ENCODE measurements around the gene SYCE1L. TPM values are rescaled to one million over a fixed set of nuclear protein-coding genes. Genes with fewer than 3 reads are reported as not detected.

The SYCE1L gene
- total RNA-seq, 6 donors from 2014 or later: 4.3 to 5.8 TPM; not detected in 4

DNA sequence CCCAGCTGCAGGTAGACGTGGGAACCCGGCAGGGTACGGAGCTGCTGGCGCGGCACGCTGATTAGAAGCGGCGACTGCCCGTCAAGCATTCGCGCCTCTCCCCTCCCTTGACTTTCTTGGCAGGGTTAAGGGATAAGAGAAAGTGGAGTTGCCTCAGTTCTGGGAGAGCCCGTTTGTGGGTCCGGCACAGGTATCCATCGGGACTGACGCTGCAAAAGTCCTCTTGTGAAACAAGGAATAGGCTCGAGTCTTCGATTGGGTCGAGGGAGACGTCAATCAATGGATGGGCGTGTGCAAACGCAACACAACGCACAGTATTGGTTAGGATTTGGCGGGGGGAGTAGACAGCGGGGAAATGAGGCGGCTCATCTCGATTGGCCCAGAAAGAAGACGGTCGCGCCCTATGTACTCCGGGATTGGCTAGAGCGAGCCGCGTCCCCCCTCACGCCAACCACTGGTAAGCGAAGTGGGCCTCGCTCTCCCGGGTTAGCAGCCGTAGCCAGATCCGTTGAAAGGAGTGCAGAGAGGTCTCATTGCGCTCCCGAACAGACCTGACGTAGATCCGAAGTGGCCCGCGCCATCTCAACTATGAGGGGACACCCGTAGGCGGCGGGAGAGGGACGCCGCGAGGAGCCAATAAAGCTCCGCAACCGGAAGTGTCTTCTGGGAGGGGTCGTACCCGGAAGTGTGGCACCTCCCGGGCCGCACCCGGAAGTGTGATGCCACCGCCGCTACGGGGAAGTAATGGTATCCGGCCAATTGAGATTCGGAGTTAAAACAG, 8.5 kb upstream of the SYCE1L start, which contains the start of gene MON1B:
Gene MON1B (plus strand): TSS at position 713 of the 781 bp plus-strand sequence. CDS start 296 bp downstream, outside the sequence.
- peaks cover 15 to 28% (median 24%) of the 10 kb centered on the region in 4 donors for H3K36me3 ChIP-seq
- H3K27me3 ChIP-seq: no peaks in the 10 kb centered on the region
- H3K27ac ChIP-seq: peak within 1 kb of the TSS; percentile 95 to 98 (median 96)
- TF ChIP-seq POLR2AphosphoS5 (IDR thresholded peaks at IDR 0.05) (peak; percentile 67 to 81), EP300 (IDR thresholded peaks at IDR 0.05) (peak in 1 of 4 donors; percentile 18), POLR2A (IDR thresholded peaks at IDR 0.05) (peak in 3 of 4 donors; percentile 44 to 93 (median 87))
- TF ChIP-seq, protein P1, sequence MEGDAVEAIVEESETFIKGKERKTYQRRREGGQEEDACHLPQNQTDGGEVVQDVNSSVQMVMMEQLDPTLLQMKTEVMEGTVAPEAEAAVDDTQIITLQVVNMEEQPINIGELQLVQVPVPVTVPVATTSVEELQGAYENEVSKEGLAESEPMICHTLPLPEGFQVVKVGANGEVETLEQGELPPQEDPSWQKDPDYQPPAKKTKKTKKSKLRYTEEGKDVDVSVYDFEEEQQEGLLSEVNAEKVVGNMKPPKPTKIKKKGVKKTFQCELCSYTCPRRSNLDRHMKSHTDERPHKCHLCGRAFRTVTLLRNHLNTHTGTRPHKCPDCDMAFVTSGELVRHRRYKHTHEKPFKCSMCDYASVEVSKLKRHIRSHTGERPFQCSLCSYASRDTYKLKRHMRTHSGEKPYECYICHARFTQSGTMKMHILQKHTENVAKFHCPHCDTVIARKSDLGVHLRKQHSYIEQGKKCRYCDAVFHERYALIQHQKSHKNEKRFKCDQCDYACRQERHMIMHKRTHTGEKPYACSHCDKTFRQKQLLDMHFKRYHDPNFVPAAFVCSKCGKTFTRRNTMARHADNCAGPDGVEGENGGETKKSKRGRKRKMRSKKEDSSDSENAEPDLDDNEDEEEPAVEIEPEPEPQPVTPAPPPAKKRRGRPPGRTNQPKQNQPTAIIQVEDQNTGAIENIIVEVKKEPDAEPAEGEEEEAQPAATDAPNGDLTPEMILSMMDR (IDR thresholded peaks at IDR 0.05): peak in 2 of 6 experiments; percentile 36 to 45
- peak; percentile 99 for ATAC-seq (ENCODE audit: low FRiP score in 2 of 2)
- DNase-seq: peak; percentile 94 to 98
- H3K4me1 ChIP-seq: peaks cover 11 to 29% (median 13%) of the 10 kb centered on the region in 4 donors
- 1% methylated on average over 14 to 63 of the region's 63 CpGs for WGBS, 2 donors
- H3K4me3 ChIP-seq: peak within 1 kb of the TSS; percentile 58 to 89 (median 65)
- no peaks in the 10 kb centered on the region for H3K9me3 ChIP-seq

DNA sequence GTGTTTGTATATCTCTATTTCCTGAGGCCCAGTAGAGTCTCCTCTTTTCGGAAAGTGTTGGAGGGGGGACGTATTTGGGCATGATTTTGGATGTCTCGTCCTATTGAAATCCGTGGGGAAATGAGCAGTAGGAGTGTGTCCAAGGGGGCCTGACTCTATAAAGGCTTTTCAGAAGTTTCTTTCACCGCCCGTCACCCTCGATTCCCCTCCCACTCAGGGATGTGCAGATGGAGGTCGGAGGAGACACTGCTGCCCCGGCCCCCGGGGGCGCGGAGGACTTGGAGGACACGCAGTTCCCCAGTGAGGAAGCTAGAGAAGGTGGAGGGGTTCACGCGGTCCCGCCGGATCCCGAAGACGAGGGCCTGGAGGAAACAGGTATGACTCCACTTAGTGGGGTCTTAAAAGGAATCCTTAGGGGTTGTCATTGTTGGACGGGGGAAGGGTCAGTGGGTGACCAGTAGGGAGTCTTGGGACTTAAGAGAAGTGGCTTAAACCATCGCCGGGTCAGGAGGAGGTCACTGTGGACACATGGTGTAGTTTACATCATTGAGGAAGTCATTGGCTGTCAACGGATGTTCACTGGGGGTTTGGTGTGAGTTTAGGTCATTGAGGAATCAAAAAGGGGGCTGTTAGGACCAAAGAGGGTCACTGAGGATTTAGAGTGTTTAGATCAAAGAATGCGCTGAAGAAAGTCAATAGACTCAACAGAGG, 7.8 kb upstream of the SYCE1L start:
- H3K9me3 ChIP-seq: no peaks in the 10 kb centered on the region
- no peaks in the 10 kb centered on the region for H3K27me3 ChIP-seq
- H3K27ac ChIP-seq: peak overlapping the region; percentile 95 to 98 (median 96)
- peak overlapping the region; percentile 58 to 89 (median 65) for H3K4me3 ChIP-seq
- TF ChIP-seq, protein P1 (IDR thresholded peaks at IDR 0.05): no peak
- TF ChIP-seq POLR2A (IDR thresholded peaks at IDR 0.05) (no peak), EP300 (IDR thresholded peaks at IDR 0.05) (no peak), POLR2AphosphoS5 (IDR thresholded peaks at IDR 0.05) (peak in 1 of 2 donors; percentile 44)
- peaks cover 11 to 29% (median 13%) of the 10 kb centered on the region in 4 donors for H3K4me1 ChIP-seq
- ATAC-seq (ENCODE audit: low FRiP score in 2 of 2) (peak in 1 of 2 donors; percentile 30), DNase-seq (peak; percentile 70 to 89)
- peaks cover 15 to 36% (median 28%) of the 10 kb centered on the region in 4 donors for H3K36me3 ChIP-seq
- 4 to 7% methylated on average over 13 to 24 of the region's 24 CpGs for WGBS, 2 donors

DNA sequence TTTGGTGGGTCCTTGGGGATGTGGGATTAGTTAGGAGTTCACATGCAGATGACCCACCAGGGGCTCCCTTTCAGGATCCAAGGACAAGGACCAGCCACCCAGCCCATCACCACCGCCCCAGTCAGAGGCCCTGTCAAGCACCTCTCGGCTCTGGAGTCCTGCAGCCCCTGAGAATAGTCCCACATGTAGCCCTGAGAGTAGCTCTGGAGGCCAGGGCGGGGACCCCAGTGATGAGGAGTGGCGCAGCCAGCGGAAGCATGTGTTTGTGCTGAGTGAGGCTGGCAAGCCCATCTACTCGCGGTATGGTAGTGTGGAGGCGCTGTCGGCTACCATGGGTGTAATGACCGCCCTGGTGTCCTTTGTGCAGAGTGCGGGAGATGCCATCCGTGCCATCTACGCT, 5.8 kb upstream of the SYCE1L start:
- TF ChIP-seq POLR2A (IDR thresholded peaks at IDR 0.05): no peak
- ATAC-seq (ENCODE audit: low FRiP score in 2 of 2) (no peak), DNase-seq (no peak)
- Histone ChIP-seq H3K27me3 (no peaks in the 10 kb centered on the region), H3K4me3 (no peak overlapping the region), H3K27ac (no peak overlapping the region), H3K36me3 (peaks cover 26 to 55% (median 47%) of the 10 kb centered on the region in 4 donors), H3K9me3 (no peaks in the 10 kb centered on the region), H3K4me1 (peaks cover 11 to 29% (median 13%) of the 10 kb centered on the region in 4 donors)
- WGBS, 2 donors: 97 to 100% methylated on average over 3 to 13 of the region's 13 CpGs

DNA sequence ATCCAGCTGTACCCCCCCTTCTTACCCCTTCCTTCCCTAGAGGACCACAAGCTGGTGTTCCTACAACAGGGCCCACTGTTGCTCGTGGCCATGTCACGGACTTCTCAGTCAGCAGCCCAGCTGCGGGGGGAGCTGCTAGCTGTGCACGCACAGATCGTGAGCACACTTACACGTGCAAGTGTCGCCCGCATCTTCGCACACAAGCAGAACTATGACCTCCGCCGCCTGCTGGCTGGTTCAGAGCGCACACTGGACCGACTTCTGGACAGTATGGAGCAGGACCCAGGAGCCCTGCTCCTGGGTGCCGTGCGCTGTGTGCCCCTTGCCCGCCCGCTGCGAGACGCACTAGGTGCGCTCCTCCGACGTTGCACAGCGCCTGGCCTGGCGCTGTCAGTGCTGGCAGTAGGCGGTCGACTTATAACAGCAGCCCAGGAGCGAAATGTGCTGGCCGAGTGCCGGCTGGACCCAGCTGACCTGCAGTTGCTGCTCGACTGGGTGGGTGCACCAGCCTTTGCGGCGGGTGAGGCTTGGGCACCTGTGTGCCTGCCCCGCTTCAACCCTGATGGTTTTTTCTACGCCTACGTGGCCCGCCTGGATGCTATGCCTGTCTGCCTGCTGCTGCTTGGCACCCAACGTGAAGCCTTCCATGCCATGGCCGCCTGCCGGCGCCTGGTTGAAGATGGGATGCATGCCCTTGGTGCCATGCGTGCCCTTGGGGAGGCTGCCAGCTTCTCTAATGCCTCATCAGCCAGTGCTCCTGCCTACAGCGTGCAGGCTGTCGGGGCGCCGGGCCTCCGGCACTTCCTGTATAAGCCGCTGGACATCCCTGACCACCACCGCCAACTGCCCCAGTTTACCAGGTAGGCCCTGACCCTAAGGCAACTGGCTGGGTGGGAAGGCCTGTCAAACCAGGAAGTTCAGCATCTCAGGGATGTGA, 4.6 kb upstream of the SYCE1L start:
- Histone ChIP-seq H3K9me3 (no peaks in the 10 kb centered on the region), H3K36me3 (peaks cover 30 to 67% (median 58%) of the 10 kb centered on the region in 4 donors), H3K4me3 (no peak overlapping the region), H3K27ac (no peak overlapping the region), H3K27me3 (no peaks in the 10 kb centered on the region), H3K4me1 (peaks cover 11 to 29% (median 12%) of the 10 kb centered on the region in 4 donors)
- TF ChIP-seq POLR2A (IDR thresholded peaks at IDR 0.05) (no peak), POLR2AphosphoS5 (IDR thresholded peaks at IDR 0.05) (no peak), EP300 (IDR thresholded peaks at IDR 0.05) (no peak)
- TF ChIP-seq, protein P1 (IDR thresholded peaks at IDR 0.05): no peak
- ATAC-seq (ENCODE audit: low FRiP score in 2 of 2): no peak
- DNase-seq: peak in 1 of 2 donors; percentile 84
- WGBS, 2 donors: 96% methylated on average over 34 to 37 of the region's 48 CpGs
